Measurements from ENCODE around the gene ETV6.

The ETV6 gene

DNA sequence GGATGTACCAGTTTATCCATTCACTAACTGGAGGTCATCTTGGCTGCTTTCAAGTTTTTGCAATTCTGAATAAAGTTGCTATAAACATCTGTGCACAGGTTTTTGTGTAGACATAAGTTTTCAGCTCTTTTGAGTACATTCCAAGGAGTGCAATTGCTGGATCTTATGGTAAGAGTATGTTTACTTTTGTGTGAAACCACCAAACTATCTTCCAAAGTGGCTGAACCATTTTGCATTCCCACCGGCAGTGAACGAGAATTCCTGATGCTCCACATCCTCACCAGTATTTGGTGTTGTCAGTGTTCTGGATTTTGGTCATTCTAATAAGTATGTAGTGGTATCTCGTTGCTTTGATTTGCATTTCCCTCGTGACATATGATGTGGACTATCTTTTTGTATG lies 270.8 kb downstream of the ETV6 start:
- Histone ChIP-seq H3K36me3 (ENCODE audit: insufficient read depth, low read length) (no peaks in the 10 kb centered on the region), H3K27me3 (ENCODE audit: insufficient read depth, low read length) (peaks cover 72% of the 10 kb centered on the region), H3K4me1 (ENCODE audit: control insufficient read depth, insufficient read depth, low read length, unreplicated experiment) (no peaks in the 10 kb centered on the region), H2AFZ (ENCODE audit: low read length, unreplicated experiment) (no peak overlapping the region), H3K27ac (ENCODE audit: low read depth, low read length) (no peak overlapping the region), H3K4me3 (ENCODE audit: low read depth, low read length) (no peak overlapping the region), H3K79me2 (ENCODE audit: control insufficient read depth, insufficient read depth, low read length, unreplicated experiment) (no peaks in the 10 kb centered on the region)

DNA sequence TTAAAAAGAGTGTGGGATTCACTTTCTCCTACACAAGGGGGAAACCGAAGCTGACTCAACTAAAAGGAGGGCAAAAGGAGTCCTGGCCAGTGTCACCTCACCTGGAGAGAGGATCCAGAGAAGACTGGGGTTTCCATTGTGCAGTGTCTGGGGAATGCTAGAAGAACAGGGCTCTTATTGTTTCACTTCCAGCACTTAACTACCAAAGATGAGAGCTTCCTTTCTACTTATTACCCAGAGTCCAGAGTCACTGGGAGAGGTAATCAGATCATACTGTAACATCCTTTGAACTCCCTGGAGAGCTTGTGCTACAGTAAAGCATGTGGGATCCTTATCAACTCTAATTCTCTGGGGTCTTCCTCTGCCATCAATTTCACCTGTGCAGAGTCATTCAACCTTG lies 272.9 kb downstream of the ETV6 start:
- Histone ChIP-seq H3K36me3 (ENCODE audit: insufficient read depth, low read length) (no peaks in the 10 kb centered on the region), H3K4me1 (ENCODE audit: control insufficient read depth, insufficient read depth, low read length, unreplicated experiment) (no peaks in the 10 kb centered on the region), H3K27me3 (ENCODE audit: insufficient read depth, low read length) (peaks cover 75% of the 10 kb centered on the region), H3K4me3 (ENCODE audit: low read depth, low read length) (no peak overlapping the region), H3K79me2 (ENCODE audit: control insufficient read depth, insufficient read depth, low read length, unreplicated experiment) (no peaks in the 10 kb centered on the region), H3K27ac (ENCODE audit: low read depth, low read length) (no peak overlapping the region), H2AFZ (ENCODE audit: low read length, unreplicated experiment) (no peak overlapping the region)

DNA sequence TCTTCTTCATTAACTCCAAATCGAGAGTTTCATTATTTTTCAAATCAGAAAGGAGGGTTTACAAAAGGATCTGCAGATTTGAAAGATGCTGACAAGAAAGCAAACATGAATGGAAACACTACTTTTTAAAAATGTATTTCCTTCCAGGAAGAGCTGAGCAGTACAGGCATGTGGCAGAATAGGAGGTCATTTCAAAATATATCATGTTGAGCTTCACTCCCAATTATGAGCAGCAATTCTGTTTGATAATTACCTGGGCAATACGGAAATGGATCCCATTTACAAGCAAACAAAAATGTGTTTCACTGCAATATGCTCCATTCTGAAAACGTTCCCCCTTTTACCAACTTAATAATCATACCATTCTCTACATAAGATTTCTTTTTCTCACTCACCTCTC lies 273.6 kb downstream of the ETV6 start:
- Histone ChIP-seq H2AFZ (ENCODE audit: low read length, unreplicated experiment) (no peak overlapping the region), H3K4me1 (ENCODE audit: control insufficient read depth, insufficient read depth, low read length, unreplicated experiment) (no peaks in the 10 kb centered on the region), H3K27me3 (ENCODE audit: insufficient read depth, low read length) (peaks cover 69% of the 10 kb centered on the region), H3K79me2 (ENCODE audit: control insufficient read depth, insufficient read depth, low read length, unreplicated experiment) (no peaks in the 10 kb centered on the region), H3K27ac (ENCODE audit: low read depth, low read length) (no peak overlapping the region), H3K4me3 (ENCODE audit: low read depth, low read length) (no peak overlapping the region), H3K36me3 (ENCODE audit: insufficient read depth, low read length) (no peaks in the 10 kb centered on the region)

DNA sequence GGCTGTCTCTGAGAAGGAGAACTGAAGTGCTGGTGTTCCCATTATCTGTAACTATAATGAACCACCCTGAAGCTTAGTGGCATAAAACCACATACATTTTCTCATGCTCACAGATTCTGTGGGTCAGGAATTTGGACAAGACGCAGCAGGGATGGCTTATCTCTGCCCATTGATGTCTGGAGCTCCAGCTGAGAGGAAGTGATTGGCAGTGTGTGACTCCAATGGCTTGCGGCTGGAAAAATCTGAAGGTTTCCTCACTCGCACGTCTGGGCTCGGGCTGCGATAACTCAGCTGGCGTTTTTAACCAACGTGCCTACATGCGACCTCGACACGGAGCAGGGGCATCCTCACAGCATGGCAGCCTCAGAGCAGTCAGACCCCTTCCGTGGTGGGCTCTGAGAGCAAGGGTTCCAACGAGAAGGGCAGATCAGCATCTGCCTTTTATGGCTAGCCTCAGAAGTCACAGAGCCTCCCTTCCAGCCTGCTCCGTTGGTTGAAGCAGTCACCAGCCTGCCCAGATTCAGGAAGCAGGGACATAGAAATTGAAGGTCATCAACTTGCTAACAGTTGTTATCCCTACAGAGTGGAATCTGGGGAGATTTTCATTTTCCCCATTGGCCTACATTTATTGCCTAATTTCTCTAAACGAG lies 277.9 kb downstream of the ETV6 start:
- Histone ChIP-seq H3K36me3 (ENCODE audit: insufficient read depth, low read length) (no peaks in the 10 kb centered on the region), H3K27ac (ENCODE audit: low read depth, low read length) (no peak overlapping the region), H3K4me3 (ENCODE audit: low read depth, low read length) (no peak overlapping the region), H3K4me1 (ENCODE audit: control insufficient read depth, insufficient read depth, low read length, unreplicated experiment) (no peaks in the 10 kb centered on the region), H2AFZ (ENCODE audit: low read length, unreplicated experiment) (no peak overlapping the region), H3K27me3 (ENCODE audit: insufficient read depth, low read length) (peaks cover 56% of the 10 kb centered on the region), H3K79me2 (ENCODE audit: control insufficient read depth, insufficient read depth, low read length, unreplicated experiment) (no peaks in the 10 kb centered on the region)

DNA sequence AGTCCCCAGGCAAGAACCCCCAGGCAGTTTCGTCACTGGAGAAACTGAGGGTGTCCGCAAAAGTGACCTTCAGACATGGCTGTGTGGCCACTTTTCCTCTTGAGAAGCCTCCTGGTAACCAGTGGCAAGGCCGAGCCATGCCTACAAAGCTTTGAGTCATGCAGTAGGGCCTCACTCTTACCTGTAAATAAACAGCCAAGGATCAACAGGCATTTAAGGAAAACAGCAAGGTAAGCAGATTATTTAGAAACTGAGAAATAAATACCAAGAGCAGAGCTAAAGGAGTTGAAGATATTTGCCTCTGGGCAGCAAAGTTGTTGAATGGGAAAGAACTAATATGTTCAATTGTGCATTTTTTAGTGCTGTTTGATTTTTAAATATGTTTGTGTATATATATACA lies 280.2 kb downstream of the ETV6 start:
- no peak overlapping the region for H3K4me3 ChIP-seq (ENCODE audit: low read depth, low read length)
- H3K4me1 ChIP-seq (ENCODE audit: control insufficient read depth, insufficient read depth, low read length, unreplicated experiment): no peaks in the 10 kb centered on the region
- peaks cover 39% of the 10 kb centered on the region for H3K27me3 ChIP-seq (ENCODE audit: insufficient read depth, low read length)
- H3K36me3 ChIP-seq (ENCODE audit: insufficient read depth, low read length): no peaks in the 10 kb centered on the region
- H3K79me2 ChIP-seq (ENCODE audit: control insufficient read depth, insufficient read depth, low read length, unreplicated experiment): no peaks in the 10 kb centered on the region
- no peak overlapping the region for H3K27ac ChIP-seq (ENCODE audit: low read depth, low read length)
- no peak overlapping the region for H2AFZ ChIP-seq (ENCODE audit: low read length, unreplicated experiment)

DNA sequence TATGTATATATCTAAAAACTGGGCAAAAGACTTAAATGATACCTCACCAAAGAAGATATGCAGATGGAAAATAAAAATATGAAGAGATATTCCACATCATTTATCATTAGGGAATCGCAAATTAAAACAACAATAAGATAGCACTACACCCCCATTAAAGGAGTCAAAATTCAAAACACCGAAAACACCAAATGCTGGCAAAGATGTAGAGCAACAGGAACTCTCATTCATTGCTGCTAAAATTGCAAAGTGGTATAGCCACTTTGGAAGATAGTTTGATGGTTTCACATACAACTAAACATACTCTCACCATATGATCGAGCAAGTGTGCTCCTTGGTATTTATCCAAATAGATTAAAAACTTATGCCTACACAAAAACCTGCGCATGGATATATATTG lies 289.7 kb downstream of the ETV6 start:
- Histone ChIP-seq H3K79me2 (ENCODE audit: control insufficient read depth, insufficient read depth, low read length, unreplicated experiment) (no peaks in the 10 kb centered on the region), H3K27ac (ENCODE audit: low read depth, low read length) (no peak overlapping the region), H3K4me3 (ENCODE audit: low read depth, low read length) (no peak overlapping the region), H3K36me3 (ENCODE audit: insufficient read depth, low read length) (no peaks in the 10 kb centered on the region), H2AFZ (ENCODE audit: low read length, unreplicated experiment) (no peak overlapping the region), H3K4me1 (ENCODE audit: control insufficient read depth, insufficient read depth, low read length, unreplicated experiment) (no peaks in the 10 kb centered on the region), H3K27me3 (ENCODE audit: insufficient read depth, low read length) (peaks cover 8% of the 10 kb centered on the region)

DNA sequence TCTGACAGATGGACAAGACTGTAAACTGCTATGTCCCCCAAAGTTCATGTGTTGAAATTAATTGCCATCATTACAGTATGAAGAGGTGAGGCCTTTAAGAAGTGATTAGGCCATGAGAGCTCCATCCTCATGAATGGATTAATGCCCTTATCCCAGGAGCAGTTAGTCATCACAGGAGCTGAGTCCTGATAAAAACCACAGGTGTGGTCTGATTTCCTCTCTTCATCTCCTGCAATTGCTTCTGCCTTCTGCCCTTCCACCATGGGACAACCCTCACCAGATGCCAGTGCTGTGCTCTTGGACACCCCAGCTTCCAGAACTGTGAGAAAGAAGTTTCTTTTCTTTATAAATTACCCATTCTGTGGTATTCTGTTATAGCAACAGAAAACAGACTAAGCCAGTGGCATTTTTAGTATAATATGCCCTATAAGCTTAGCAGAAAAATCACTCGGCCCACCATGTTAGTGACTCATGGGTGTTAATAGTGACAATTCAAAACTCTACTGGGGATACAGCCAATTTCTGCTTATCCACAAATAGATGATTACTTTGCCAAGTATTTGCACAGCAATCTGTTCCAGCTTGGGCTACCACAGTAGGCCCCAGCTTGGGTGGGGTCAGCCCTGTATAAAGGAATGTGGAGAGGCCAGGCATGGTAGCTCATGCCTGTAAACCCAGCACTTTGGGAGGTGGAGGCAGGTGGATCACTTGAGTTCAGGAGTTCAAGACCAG lies 292.3 kb downstream of the ETV6 start:
- no peak overlapping the region for H2AFZ ChIP-seq (ENCODE audit: low read length, unreplicated experiment)
- no peaks in the 10 kb centered on the region for H3K79me2 ChIP-seq (ENCODE audit: control insufficient read depth, insufficient read depth, low read length, unreplicated experiment)
- peaks cover 15% of the 10 kb centered on the region for H3K27me3 ChIP-seq (ENCODE audit: insufficient read depth, low read length)
- H3K4me3 ChIP-seq (ENCODE audit: low read depth, low read length): no peak overlapping the region
- H3K36me3 ChIP-seq (ENCODE audit: insufficient read depth, low read length): no peaks in the 10 kb centered on the region
- no peaks in the 10 kb centered on the region for H3K4me1 ChIP-seq (ENCODE audit: control insufficient read depth, insufficient read depth, low read length, unreplicated experiment)
- H3K27ac ChIP-seq (ENCODE audit: low read depth, low read length): no peak overlapping the region

DNA sequence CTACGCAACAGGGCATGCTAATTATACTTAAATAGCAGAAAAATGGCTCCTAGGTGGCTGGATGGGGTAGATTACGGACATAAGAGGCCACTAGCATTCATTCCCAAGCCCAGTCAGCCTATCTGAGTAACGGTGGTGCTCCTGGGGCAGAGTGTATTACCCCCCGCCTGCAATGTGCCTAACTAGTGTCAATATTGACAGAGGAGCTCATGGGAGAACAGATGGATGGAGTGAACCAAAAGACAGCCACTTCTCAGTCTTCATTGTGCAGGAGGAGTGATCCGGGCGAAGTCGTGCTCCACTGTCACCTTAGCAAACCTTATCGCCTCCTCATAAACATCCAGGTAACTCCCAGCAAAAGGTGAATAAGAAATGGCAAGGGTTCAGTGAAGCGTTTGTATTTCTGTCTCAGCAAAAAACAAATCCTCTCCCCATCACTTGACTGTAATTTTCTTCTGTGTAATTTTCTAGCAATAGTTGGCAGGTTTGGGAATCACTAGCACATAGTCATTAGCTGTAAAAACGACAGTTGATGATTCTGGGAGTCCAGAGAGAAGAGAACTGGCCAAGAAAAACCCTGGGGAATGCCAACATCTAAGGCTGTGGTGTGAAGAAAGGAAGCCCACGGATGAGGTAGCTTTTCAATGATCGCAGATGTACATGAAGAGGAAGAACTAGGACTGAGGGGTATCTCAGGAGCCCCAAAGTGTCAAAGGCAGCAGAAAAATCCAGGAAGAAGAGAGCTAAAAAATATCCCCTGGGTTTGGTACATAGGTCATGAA lies 294.6 kb downstream of the ETV6 start:
- Histone ChIP-seq H3K4me3 (ENCODE audit: low read depth, low read length) (no peak overlapping the region), H3K27ac (ENCODE audit: low read depth, low read length) (no peak overlapping the region), H2AFZ (ENCODE audit: low read length, unreplicated experiment) (no peak overlapping the region), H3K27me3 (ENCODE audit: insufficient read depth, low read length) (peaks cover 38% of the 10 kb centered on the region), H3K79me2 (ENCODE audit: control insufficient read depth, insufficient read depth, low read length, unreplicated experiment) (no peaks in the 10 kb centered on the region), H3K36me3 (ENCODE audit: insufficient read depth, low read length) (no peaks in the 10 kb centered on the region), H3K4me1 (ENCODE audit: control insufficient read depth, insufficient read depth, low read length, unreplicated experiment) (no peaks in the 10 kb centered on the region)

Measured in ACC112 (cell line).